NOMO-1 treated with dmso at 0.1 percent for 144 hours (cell line): ENCODE data around the gene FILIP1.
A peak's percentile ranks its signal among the peaks of the same experiment; 100 is the strongest.

ENCODE experiments used
- DNase-seq: peaks from one replicate; lab custom pipeline; 2025; ENCODE audit not compliant: unreplicated experiment; lab: John Stamatoyannopoulos, UW

The FILIP1 gene

DNA sequence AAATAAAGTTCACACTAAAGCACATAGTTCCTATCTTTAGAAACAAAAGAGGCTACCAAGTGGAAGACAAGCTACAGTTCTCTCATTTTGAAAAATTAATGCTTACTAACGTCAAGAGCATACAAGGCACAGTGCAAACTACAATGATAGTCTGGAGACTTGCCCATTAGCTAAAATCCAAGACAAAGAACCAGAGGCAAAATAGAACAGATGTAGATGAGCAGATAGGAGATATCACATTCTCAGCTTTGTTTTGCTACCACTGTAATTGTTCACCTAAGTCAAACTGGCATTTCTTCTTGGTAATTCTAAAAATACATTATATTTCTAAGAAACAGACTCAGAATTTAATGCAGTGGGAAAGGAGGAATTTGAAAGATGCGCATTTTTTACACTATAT, 214.2 kb downstream of the FILIP1 start:
- DNase-seq, result no peak

DNA sequence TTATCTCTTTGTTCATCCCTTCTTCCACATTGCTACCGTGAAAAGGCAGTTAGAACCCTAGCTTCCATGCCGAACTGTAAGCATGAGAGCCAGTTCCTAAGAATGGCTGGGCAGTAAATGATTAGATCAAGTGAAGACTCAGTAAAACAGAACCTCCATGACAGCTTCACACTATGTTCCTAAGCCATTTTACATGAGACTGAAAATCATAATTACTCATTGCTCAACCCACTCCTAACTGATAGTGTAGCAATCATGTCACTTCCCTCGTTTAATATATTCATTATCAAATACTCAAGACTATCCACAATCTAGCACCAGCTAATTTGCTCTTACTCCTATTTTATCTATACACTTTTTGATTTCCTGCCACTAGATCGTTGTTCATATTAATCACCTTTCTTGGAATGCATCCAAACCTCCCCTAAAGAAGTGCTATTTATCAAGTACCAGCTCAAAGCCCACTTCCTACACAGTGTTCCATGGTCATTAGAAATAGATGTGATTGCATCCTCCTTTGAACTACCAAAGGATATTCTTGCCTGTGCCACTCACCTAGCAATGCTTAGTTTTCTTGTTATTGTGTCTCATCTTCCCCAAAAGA, 215.0 kb downstream of the FILIP1 start:
- DNase-seq, result no peak

DNA sequence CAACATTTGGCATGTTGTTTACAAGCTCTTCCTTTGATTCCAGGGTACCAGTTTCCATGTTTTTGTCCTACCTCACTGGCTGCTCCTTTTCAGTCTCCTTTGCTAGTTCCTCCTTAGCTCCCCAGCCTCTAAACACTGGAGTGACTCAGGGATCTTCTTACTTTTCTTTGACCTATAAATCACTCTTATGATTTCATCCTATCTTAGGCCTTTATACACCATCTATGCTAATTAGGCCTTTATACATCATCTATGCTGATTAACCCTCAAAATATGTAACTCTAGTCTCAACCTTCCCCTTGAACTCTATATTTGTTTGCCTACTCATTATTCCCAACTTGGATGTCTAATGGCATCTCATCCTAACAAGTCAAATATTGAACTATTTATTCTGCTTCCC, 218.5 kb downstream of the FILIP1 start:
- no peak for DNase-seq

DNA sequence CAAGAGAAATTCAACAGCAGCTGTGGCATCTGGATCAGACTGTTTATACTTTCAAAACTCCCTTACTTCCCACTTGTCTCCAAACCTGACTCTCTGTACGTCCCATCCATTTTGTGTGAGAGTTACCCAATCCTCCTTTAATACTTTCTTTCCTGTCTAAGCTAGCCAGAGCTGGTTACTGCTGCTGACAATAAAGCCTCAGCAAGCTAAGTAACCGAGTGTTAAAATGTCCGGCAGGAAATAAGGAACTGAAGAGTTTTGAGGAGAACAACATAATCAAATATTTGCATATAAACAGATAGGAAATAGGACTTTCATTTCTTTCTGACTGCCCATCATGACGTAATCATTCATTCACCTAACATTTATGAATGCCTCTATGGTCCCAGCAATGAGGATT, 220.6 kb downstream of the FILIP1 start:
- peak; percentile 32 for DNase-seq

DNA sequence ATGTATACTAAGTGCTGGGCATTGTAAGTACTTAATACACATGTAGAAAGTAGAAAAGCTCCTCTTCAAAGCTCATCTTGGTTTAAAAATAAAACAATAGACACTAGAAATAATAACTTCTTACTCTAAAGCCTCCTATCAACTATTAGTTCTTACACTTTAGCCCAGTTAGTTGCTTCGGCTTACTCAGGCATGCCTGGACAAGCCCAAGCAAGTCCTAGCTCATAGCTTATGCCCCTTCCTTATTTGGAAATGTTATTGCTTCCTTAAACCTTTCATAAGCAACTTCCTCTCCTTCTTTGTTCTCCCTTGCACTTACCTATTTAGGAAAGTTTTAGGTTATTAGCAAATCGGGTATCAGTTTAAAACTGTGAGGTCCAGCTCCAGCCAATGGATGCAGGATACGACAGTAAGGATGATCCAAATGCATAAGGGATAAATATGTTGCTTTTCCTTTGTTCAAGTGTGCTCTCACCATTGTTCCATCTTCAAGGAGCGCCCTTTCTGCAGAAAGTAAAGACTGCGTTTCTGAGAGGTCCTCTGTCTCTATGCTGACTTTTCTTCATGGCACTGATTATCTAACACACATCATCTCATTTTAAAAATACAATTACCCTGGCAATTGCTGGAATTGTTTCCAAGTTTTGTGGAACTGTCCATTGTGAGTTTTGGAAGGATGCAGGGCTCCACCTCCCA, 221.3 kb downstream of the FILIP1 start:
- peak; percentile 30 for DNase-seq

DNA sequence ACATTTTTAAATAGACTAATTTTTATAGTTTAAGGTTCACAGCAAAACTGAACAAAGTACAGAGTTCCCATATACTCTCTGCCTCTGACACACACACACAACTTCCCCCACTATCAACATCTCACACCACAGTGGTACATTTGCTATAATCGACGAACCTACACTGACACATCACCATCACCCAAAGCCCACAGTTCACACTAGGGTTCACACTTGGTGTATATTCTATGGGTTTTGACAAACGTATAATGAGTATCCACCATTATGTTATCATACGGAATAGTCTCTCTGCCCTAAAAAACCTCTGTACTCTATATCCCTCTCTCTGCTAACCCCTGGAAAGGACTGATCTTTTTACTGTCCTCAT, 224.6 kb downstream of the FILIP1 start:
- DNase-seq, result no peak

DNA sequence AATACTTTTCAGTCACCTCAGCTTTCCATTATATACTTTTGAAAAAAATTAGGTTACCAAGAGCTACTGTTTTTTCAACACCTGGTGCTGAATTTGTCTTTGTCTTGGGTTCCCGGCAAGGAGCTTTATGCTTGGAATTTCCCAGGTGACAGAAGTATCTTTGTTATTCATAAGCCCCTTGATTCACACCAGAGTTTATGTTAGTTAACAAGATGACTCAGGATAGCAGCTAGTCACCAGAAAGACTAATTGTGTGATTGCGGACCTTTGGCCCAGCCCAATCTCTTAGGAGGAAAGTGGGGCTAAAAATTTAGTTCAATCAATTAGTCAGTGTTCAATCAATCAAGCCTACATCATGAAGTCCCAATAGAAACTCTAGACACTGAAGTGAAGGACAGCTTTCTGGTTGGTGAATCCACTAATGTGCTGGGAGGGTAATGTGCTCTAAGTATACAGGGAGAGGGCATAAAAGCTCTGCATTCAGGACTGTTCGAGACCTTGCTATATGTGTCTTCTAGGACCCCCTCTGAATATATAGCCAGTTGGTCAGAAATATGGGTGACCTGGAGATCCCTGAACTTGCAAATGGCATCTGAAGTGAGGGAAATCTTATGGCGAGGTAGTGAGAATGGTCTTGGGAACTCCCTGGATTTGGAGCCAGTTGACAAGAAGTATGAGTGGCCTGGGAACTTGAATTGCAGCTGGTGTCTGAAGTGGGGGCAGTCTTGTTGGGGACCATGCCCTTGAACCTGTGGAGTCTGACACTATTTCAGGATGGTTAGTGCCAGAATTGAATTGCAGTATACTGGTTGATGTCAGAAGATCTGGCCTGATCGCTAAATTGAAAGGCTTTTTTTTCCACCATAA, 225.2 kb downstream of the FILIP1 start:
- no peak for DNase-seq

DNA sequence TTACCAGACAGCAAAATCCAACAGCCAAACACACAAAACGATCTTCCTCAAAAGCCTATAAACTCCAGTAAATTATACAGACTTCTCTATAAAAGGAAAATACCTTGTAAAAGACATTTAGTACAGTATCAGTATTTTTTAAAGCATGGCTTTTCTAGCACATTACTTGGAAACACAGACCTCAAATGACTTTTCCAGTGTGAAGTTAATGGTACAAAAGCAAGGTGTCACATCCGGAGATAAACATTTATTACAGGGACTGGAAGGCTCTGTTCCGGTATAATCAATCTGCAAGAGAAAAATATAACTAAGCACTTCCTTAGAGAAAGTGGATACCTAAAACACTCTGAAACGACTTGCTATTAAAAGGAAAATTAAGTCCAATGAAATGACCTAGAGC, 226.1 kb downstream of the FILIP1 start:
- no peak for DNase-seq

DNA sequence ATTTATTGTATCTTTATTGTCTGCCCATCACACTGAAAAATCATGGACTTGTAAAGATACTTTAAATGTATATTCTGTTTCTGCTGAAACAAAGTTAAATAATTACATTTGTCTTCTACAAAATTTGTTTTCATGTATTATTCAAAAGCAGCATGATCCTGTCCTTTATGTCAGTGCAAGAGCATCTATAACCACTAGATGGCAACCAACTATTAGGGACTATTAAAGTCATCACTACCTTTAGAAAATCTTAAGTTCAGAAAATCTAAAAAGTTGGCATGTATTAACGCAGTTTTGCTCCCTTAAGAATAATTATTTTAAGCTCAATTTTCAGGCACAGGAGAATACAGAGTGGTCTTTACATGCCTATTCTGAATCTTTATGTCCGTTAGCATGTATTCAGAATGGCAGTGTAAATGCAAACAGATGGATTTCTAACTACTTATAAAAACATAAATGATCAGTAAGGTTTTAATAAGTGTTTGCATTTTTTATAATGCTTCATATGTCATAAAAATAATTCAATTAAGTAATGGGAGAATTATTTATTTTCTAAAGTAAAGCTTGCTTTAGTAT, 226.8 kb downstream of the FILIP1 start:
- DNase-seq, result no peak

DNA sequence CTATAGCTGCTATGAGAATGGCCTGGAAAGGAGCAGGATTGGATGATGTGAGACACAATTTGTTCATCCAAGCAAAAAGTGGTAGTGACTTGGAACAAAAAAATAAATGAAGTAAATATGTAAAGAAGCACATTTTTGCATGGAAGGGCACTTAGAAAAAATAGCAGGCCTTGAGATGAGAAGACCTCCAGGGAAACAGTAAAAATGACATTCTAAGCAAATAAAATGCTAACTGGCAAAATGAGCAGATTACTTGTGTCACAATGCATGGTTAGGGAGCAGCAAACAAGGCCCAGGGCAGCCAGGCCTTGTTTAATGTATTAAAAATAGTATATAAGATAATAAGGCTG, 230.2 kb downstream of the FILIP1 start:
- DNase-seq, result no peak

DNA sequence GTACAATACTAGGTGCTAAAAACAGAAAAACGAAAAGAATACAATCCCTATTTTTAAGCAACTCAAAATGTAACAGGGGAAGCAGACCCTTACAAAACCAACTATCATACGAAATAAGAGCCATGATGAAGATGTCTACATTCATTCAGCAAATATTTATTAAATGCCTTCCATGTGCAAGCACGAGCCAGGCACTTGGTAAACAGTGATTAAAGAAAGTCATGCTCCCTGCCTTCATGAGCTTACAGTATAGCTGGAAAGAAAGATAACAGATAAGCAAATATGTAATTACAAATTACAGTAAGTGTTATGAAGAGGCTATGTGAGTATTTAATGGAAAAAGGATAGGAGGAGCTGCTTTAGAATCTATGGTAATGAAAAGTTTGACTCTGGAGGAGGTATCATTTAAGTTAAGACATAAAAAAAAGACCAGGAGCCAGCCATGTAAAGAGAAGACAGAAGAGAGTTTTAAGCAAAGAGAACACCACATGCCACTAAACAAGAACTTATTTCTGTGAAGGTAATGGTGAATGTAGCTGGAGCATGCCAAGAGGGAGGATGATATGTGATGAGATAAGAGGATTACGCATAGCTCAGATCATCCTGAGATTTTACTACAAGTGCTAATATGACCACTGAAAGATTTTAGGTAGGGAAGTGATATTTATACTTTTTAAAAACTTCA, 230.7 kb downstream of the FILIP1 start:
- no peak for DNase-seq

DNA sequence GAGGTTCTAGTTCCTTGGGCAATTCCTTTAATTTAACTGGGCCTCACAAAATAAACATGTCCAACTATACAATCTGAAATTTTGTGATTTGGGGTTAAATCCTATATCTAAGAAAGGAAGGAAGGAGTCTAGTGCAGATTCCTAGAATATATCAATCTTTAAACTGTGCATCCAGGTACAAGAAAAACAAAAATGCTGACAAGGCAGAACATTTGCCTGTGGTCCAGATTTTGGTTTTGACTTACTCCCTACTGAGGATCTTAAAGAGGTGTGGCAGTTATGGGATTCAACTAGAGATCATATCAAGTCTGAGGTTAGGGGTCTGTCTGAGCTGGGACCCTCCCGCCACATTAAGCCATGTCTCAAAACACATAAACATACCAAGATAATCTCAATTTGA, 232.3 kb downstream of the FILIP1 start:
- no peak for DNase-seq

DNA sequence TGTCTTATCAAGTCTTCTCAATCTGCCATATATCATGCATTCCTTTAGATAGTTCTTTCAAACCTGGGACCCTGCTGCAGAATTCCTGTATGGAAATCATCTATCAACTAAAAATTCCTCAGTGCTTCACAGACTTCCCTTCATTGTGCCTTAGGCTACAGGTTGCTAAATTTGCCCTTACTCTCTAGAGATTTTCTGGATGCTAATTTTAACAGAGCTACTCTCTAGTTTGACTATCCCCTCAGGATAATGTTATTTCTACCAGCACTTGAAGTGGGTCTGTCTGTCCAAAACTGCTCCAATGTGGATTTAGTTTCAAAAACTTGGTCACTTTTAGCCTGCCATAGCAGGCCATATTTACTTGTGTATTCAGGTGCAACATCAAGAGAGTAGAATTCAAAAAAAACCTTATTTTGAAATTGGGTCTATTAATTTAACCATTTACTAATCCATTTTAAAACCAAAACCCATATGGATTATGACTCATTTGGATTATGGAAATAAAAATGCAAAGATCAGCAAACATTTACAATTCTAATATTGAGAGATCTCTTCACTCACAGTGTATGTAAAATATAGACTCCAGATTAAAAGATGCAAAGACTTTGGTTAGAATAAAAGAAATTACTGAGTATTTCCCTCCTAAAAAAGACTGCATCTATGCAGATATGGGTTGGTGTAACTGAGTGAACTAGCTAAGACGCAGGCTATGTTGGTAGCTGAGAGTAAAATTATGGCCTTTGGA, 236.1 kb downstream of the FILIP1 start:
- DNase-seq, result no peak

DNA sequence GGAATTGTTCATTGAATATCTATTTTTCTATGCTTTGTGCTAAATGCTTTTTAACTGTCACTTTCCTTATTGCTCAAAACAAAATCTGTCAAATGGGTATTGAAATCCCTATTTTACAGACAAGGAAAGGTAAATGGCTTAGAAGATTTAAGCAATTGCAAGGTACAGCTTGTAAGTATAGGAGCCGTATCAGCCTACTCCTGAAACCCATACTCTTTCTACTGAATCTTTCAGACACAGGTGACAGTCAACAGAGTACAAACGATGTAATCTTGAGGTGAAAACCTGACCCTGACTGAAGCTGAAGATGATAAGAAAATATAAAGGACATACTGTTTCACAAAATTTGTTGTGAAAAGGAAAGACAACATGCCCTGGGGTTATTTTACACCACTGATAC, 243.0 kb downstream of the FILIP1 start:
- no peak for DNase-seq

DNA sequence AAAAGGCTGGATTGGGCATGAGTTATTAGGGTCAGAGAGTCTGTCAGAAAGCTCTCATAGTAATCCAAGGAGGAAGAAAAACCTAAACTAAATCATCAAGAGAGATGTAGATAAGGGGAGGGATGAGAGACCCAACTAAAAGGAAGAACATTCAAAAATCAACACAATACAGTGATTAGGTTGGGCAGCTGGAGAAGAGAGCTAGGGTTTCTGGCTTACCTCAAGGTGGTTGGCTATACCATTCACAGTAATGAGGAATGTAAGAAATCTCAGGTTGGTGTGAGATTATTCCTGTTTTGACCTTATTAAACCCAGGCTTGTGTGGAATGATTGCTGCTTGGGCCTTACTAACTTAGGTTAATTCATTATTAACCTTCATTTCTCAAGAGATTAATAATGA, 243.8 kb downstream of the FILIP1 start:
- no peak for DNase-seq

DNA sequence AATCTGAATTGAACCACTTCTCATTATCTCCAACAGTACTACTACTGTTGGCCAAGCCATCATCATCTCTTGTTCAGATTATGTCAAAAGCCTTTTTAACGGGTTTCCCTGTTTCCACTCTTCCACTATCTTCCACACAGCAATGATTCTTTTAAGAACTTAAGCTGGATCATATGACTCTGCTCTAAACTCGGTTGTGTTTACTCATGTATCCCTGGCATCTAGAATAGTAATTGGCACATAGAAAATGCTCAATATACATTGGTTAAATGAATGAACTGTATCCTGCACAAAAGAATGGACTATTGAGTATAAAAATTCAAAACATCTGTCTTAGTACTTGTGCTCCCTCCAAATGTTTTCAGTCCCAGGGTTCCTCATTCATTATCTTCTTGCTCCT, 247.2 kb downstream of the FILIP1 start:
- no peak for DNase-seq

DNA sequence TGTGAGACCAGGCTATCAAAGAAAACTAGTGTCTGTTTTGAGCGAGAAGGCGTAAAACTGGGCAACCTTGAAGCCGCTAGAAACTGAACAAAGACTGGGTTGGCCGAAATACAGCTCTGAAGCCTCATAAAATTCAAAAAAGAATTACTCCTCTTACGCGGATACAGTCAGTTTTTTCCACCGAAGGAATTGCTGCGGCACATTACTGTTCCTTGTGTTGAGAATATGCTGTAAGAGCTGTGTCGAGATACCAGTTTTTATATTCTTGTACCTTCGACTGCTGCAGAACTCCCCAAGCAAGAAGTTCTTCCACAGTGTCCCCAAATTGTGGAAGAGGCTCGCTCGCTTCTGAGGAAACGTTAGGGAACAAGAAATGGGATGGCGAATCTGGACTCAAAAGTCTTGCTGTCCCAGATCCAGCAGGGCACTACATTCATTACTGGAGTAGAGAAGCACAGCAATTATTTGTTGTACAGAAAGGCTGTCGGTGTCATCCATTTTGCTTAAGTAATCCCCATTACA, 249.5 kb downstream of the FILIP1 start:
- no peak for DNase-seq

DNA sequence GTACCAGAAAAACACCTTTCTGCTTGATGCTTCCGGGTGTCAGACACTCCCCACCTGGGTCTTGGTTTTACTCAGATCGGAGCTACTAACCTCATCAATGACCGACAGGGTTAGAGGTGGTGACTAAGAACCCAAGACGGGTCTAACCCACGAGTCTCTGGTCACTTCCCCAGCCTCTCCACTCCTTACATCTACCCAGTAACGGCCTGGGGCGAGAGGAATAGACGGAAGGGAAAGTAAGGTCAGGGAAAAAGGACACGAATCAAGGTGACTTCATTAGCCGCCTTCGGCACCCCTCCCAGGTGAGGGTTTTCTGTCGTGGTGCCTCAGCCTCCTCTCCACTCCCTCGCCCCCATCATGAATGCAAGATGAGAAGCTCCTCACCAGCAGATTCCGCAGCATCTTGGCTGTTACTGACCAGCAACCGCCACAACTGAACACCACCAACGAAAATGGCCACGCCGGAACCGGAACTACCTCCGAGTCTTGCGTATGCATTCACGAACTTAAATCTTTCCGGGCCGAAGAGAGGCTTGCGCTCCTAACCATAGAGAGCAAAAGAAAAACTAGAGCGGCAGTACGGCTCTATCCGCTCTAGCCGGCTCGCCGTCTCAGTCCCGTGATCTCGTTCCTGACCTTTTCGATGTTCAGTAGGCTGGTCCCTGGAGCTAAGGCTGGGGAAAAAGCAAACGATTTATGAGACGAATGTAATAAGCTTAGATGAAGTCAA, 250.1 kb downstream of the FILIP1 start, which contains the start of gene COX7A2:
COX7A2 (minus strand) TSS at position 469 of the 730 bp plus-strand sequence; CDS start at position 402, 67 bp downstream.
- peak; percentile 98 for DNase-seq
